Keratinocyte (primary cell): Measurements from ENCODE around the gene ULK3. TPM values are rescaled to one million over a fixed set of nuclear protein-coding genes. Genes with fewer than 3 reads are reported as not detected.

ENCODE experiments used
- DNase-seq: peaks from one replicate; pipeline ENCODE4 v3.0.0-alpha.2; 2011; ENCODE audit warnings: low read depth, missing footprints, low spot score
- FAIRE-seq: peaks from 2 replicates; lab custom pipeline; 2011; peaks lifted over from hg19 to GRCh38; lab: Jason Lieb, UNC
- H2AFZ ChIP-seq: 2 replicates; pipeline ENCODE4 v1.6.0; 2012; ENCODE audit warnings: low read length, control low read depth, inconsistent platforms; ENCODE audit not compliant: control insufficient read depth
- H3K27ac ChIP-seq: 2 replicates; pipeline ENCODE4 v1.5.1; 2011; ENCODE audit warnings: low read length; ENCODE audit not compliant: control insufficient read depth, insufficient read depth
- H3K27me3 ChIP-seq: 3 replicates; pipeline ENCODE4 v1.6.0; 2011; ENCODE audit warnings: low read length; ENCODE audit not compliant: control insufficient read depth, insufficient read depth; ENCODE audit errors: extremely low read depth
- H3K36me3 ChIP-seq, 2 experiments: 2 replicates in 1 of 2; 3 replicates in 1 of 2; pipeline ENCODE4 v1.5.1; 2011; ENCODE audit warnings: low read length in 2 of 2, mild to moderate bottlenecking in 1 of 2; ENCODE audit not compliant: control insufficient read depth in 2 of 2, insufficient read depth in 2 of 2; ENCODE audit errors: extremely low read depth in 1 of 2
- H3K4me1 ChIP-seq: 3 replicates; pipeline ENCODE4 v1.5.1; 2011; ENCODE audit warnings: low read length; ENCODE audit not compliant: control insufficient read depth, insufficient read depth; ENCODE audit errors: extremely low read depth
- H3K4me2 ChIP-seq: 3 replicates; pipeline ENCODE4 v1.6.0; 2011; ENCODE audit warnings: low read depth, low read length; ENCODE audit not compliant: control insufficient read depth, insufficient read depth; ENCODE audit errors: extremely low read depth
- H3K4me3 ChIP-seq, 3 experiments: fragments of 200-600 bp in 1 of 3; sonication (generic) in 1 of 3; 2 replicates in 2 of 3; 3 replicates in 1 of 3; pipeline ENCODE4 v1.5.1; 2011 to 2016; ENCODE audit warnings: low read length in 3 of 3, mild to moderate bottlenecking in 3 of 3, control low read depth in 2 of 3, inconsistent platforms in 1 of 3, low read depth in 1 of 3, mixed read lengths in 1 of 3, mixed run types in 1 of 3, moderate library complexity in 1 of 3; ENCODE audit not compliant: control insufficient read depth in 2 of 3, insufficient read depth in 2 of 3; ENCODE audit errors: extremely low read depth in 1 of 3
- H3K79me2 ChIP-seq: 2 replicates; pipeline ENCODE4 v1.6.0; 2012; ENCODE audit warnings: low read length; ENCODE audit not compliant: control insufficient read depth, insufficient read depth
- H3K9ac ChIP-seq: 3 replicates; pipeline ENCODE4 v1.6.0; 2011; ENCODE audit warnings: low read length; ENCODE audit not compliant: control insufficient read depth, insufficient read depth; ENCODE audit errors: extremely low read depth
- H3K9me1 ChIP-seq: 3 replicates; pipeline ENCODE4 v1.6.0; 2011; ENCODE audit warnings: low read length; ENCODE audit not compliant: control insufficient read depth, insufficient read depth; ENCODE audit errors: extremely low read depth
- H3K9me3 ChIP-seq: 2 replicates; pipeline ENCODE4 v1.5.1; 2012; ENCODE audit warnings: low read depth, low read length; ENCODE audit not compliant: control insufficient read depth
- H4K20me1 ChIP-seq: 3 replicates; pipeline ENCODE4 v1.6.0; 2011; ENCODE audit warnings: low read length; ENCODE audit not compliant: control insufficient read depth, insufficient read depth; ENCODE audit errors: extremely low read depth
- EZH2 ChIP-seq: IDR thresholded peaks from one replicate; pipeline ENCODE4 v1.6.1; 2012; ENCODE audit warnings: inconsistent platforms, mild to moderate bottlenecking, low read length, moderate library complexity
- dilution Hi-C: fragments of 300-500 bp; cut with MboI; formaldehyde crosslinking; loops from one replicate; pipeline ENCODE4 v1.7.0; 2020; ENCODE audit warnings: low sequenced_read_pairs; ENCODE audit not compliant: extremely low pct_ligation_motif_present
- polyA plus RNA-seq, 5 experiments: library from polyadenylated mRNA; depleted of rRNA in 3 of 5; stranded (reverse) in 3 of 5; stranded (forward) in 1 of 5; unstranded in 1 of 5; fragments of >200 nt; gene quantifications; 1 replicate in 1 of 5; 2 replicates in 3 of 5; 3 replicates in 1 of 5; pipeline versions ENCODE4 v1.2.1 to v1.2.3, GENCODE V29; 2011 to 2012; ENCODE audit warnings: missing spikeins in 2 of 5, low read depth in 1 of 5, low replicate concordance in 1 of 5
- TF ChIP-seq, protein P1 (sequence below), 3 experiments: IDR thresholded peaks in 1 of 3; conservative IDR thresholded peaks in 1 of 3; optimal IDR thresholded peaks in 1 of 3; 2 replicates in 2 of 3; 3 replicates in 1 of 3; pipeline versions ENCODE3 to v1.5.1; 2011; ENCODE audit warnings: low read length in 3 of 3, mild to moderate bottlenecking in 3 of 3, moderate library complexity in 2 of 3, control low read depth in 1 of 3, inconsistent platforms in 1 of 3; ENCODE audit not compliant: insufficient read depth in 2 of 3; ENCODE audit errors: extremely low read depth in 1 of 3

Gene ULK3
- polyA plus RNA-seq, 1 donor (not counting 4 experiments of a cell fraction or from before 2014, with no cell fraction given): 16.5 TPM

DNA sequence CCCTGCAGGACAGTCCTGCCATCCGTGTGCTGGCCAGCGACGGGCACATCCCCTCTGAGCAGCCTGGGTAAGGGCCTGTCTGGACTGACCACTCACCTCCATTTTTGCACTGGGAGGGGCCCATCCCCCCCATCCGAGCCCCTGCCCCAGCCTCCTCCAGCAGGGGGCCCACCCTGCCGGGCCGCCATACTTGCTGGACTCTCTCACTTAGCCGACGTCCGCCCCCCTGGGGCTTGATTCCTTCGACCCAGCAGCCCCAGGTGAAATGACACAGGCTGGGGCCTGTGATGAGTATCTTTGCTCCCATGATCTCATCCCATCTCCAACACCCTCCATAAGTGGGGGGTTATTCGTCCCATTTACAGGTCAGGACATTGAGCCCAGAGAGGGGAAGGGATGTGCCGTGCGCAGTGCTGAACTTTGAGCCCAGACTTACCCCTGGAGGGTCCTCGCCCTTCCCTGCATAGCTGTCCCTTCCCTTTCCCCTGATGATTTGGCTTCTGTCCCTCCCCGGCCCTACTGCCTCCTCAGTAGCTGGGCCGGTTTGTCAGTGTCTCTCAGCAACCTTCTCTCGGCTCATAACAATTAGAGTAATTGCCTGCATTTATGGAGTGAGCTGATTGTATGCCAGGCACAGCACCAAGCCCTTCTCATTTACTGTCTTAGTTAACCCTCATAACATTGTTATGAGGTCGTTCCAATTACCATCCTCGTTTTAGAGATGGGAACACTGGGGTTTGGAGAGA is 26.2 kb downstream of the ULK3 start:
- Histone ChIP-seq H3K4me2 (no peak overlapping the region), H3K27ac (no peak overlapping the region), H3K9me1 (no peaks in the 10 kb centered on the region), H2AFZ (no peak overlapping the region), H3K9me3 (no peaks in the 10 kb centered on the region), H3K36me3 (no peaks in the 10 kb centered on the region), H3K4me1 (peaks cover 19% of the 10 kb centered on the region), H3K4me3 (no peak overlapping the region), H4K20me1 (peaks cover 4% of the 10 kb centered on the region), H3K9ac (peak overlapping the region; percentile 4), H3K79me2 (no peaks in the 10 kb centered on the region), H3K27me3 (no peaks in the 10 kb centered on the region)
- DNase-seq: no peak
- TF ChIP-seq EZH2: no peak
- FAIRE-seq: no peak
- dilution Hi-C loops: no loop called here

GRCh38 chr15:74815961-74816360 is 27.0 kb downstream of the ULK3 start:
- dilution Hi-C loops: no loop called here
- no peak overlapping the region for H3K27ac ChIP-seq
- H3K4me3 ChIP-seq: no peak overlapping the region
- H3K79me2 ChIP-seq: no peaks in the 10 kb centered on the region
- H3K9me1 ChIP-seq: no peaks in the 10 kb centered on the region
- H3K9me3 ChIP-seq: no peaks in the 10 kb centered on the region
- no peak overlapping the region for H2AFZ ChIP-seq
- no peak for TF ChIP-seq EZH2
- TF ChIP-seq, protein P1, sequence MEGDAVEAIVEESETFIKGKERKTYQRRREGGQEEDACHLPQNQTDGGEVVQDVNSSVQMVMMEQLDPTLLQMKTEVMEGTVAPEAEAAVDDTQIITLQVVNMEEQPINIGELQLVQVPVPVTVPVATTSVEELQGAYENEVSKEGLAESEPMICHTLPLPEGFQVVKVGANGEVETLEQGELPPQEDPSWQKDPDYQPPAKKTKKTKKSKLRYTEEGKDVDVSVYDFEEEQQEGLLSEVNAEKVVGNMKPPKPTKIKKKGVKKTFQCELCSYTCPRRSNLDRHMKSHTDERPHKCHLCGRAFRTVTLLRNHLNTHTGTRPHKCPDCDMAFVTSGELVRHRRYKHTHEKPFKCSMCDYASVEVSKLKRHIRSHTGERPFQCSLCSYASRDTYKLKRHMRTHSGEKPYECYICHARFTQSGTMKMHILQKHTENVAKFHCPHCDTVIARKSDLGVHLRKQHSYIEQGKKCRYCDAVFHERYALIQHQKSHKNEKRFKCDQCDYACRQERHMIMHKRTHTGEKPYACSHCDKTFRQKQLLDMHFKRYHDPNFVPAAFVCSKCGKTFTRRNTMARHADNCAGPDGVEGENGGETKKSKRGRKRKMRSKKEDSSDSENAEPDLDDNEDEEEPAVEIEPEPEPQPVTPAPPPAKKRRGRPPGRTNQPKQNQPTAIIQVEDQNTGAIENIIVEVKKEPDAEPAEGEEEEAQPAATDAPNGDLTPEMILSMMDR (optimal IDR thresholded peaks at IDR 0.05 in 1 of 3, IDR thresholded peaks at IDR 0.05 in 1 of 3, conservative IDR thresholded peaks at IDR 0.05 in 1 of 3; ENCODE audit: extremely low read depth in 1 of 3, insufficient read depth in 2 of 3, low read length in 3 of 3): no peak
- FAIRE-seq: no peak
- no peak overlapping the region for H3K4me2 ChIP-seq
- no peak overlapping the region for H3K9ac ChIP-seq
- H3K27me3 ChIP-seq: no peaks in the 10 kb centered on the region
- no peaks in the 10 kb centered on the region for H3K36me3 ChIP-seq
- H4K20me1 ChIP-seq: peaks cover 4% of the 10 kb centered on the region
- peaks cover 19% of the 10 kb centered on the region for H3K4me1 ChIP-seq
- DNase-seq: no peak
